Measurements from ENCODE around the gene MAOB.

GRCh38 chrX:43718081-43718480, 164.2 kb downstream of the MAOB start:
- TF ChIP-seq CTCF (IDR thresholded peaks at IDR 0.05; ENCODE audit: insufficient read depth, low read length, poor library complexity, severe bottlenecking) (no peak), EZH2phosphoT487 (conservative IDR thresholded peaks at IDR 0.05; ENCODE audit: low read length) (no peak)

Data from SU-DHL-6 (cell line).